SU-DHL-6 (cell line): ENCODE data around the gene CCDC85C.

Experiments used
- H2AFZ ChIP-seq: fragments of 200-600 bp; sonication (generic); 2 replicates; pipeline ENCODE4 v1.6.1; 2014; ENCODE audit warnings: low read depth, mild to moderate bottlenecking, moderate library complexity, mixed read lengths, antibody characterized with exemption, low read length; ENCODE audit not compliant: severe bottlenecking
- H3F3A ChIP-seq: fragments of 200-600 bp; shearing (Covaris generic); 2 replicates; pipeline ENCODE4 v1.6.0; 2016; ENCODE audit warnings: antibody characterized with exemption, mild to moderate bottlenecking; ENCODE audit not compliant: insufficient read depth
- H3K27ac ChIP-seq: fragments of 200-600 bp; sonication (generic); 2 replicates; pipeline ENCODE4 v1.5.1; 2016; ENCODE audit warnings: low read depth, mild to moderate bottlenecking, low read length, moderate library complexity, mixed read lengths
- H3K27me3 ChIP-seq: fragments of 200-600 bp; sonication (generic), shearing (Covaris generic); 2 replicates; pipeline ENCODE4 v1.6.0; 2014; ENCODE audit warnings: mild to moderate bottlenecking, low read length
- H3K36me3 ChIP-seq: fragments of 200-600 bp; sonication (generic); 2 replicates; pipeline ENCODE4 v1.6.1; 2014; ENCODE audit warnings: mild to moderate bottlenecking, low read length, mixed read lengths
- H3K4me2 ChIP-seq: fragments of 300-600, 200-600 bp; shearing (Covaris generic), sonication (generic); 2 replicates; pipeline ENCODE4 v1.6.0; 2014; ENCODE audit warnings: low read length, low read depth, mild to moderate bottlenecking; ENCODE audit not compliant: poor library complexity, severe bottlenecking
- H3K4me3 ChIP-seq: fragments of 200-600 bp; sonication (generic); 2 replicates; pipeline ENCODE4 v1.5.1; 2014; ENCODE audit warnings: antibody characterized with exemption, low read length, mild to moderate bottlenecking, mixed read lengths; ENCODE audit not compliant: insufficient read depth, poor library complexity, severe bottlenecking
- H3K79me2 ChIP-seq: fragments of 200-600 bp; sonication (generic); 2 replicates; pipeline ENCODE4 v1.6.1; 2014; ENCODE audit warnings: mild to moderate bottlenecking, low read length, moderate library complexity; ENCODE audit not compliant: insufficient read depth
- H3K9ac ChIP-seq: fragments of 200-600 bp; sonication (generic); 2 replicates; pipeline ENCODE4 v1.7.0; 2014; ENCODE audit warnings: mild to moderate bottlenecking, low read length
- H3K9me2 ChIP-seq: fragments of 200-600 bp; sonication (generic); replicated peaks from 2 replicates; pipeline ENCODE4 v1.6.1; 2014; ENCODE audit warnings: low read length; ENCODE audit not compliant: insufficient read depth
- H3K9me3 ChIP-seq: fragments of 200-600 bp; sonication (generic); 2 replicates; pipeline ENCODE4 v1.6.1; 2014; ENCODE audit warnings: low read length, mixed read lengths; ENCODE audit not compliant: insufficient read depth
- H4K20me1 ChIP-seq: fragments of 200-600 bp; sonication (generic); 2 replicates; pipeline ENCODE4 v1.6.1; 2014; ENCODE audit warnings: low read depth, mild to moderate bottlenecking, antibody characterized with exemption, low read length, moderate library complexity, mixed read lengths
- EZH2phosphoT487 ChIP-seq: fragments of 200-600 bp; sonication (generic), shearing (Covaris generic); conservative IDR thresholded peaks from 2 replicates; pipeline ENCODE4 v1.6.1; 2018; ENCODE audit warnings: mild to moderate bottlenecking, antibody characterized with exemption, low read length, moderate library complexity, mixed read lengths
- TF ChIP-seq, protein P1 (sequence below): fragments of 200-600 bp; sonication (generic); IDR thresholded peaks from one replicate; pipeline ENCODE4 v1.5.1; 2017; ENCODE audit warnings: antibody characterized with exemption, mild to moderate bottlenecking, low read length, moderate library complexity; ENCODE audit not compliant: insufficient read depth, poor library complexity, severe bottlenecking

Gene CCDC85C

DNA sequence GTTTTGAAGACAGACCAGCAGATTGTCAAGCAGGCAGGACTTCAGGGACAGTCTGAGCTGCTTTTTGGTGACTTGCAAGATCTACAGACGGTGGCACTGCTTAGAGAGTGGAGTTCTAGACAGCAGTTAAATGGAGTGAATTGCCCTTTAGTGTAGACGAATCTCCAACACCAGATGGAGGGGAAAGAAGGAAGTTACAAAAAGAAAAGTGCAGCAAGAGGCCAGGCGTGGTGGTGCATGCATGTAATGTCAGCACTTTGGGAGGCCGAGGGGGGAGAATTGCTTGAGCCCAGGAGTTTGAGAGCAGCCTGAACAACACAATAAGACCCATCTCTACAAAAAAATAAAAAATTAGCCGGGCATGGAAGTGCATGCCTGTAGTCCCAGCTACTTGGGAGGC lies 32.5 kb upstream of the CCDC85C start:
- TF ChIP-seq, protein P1, sequence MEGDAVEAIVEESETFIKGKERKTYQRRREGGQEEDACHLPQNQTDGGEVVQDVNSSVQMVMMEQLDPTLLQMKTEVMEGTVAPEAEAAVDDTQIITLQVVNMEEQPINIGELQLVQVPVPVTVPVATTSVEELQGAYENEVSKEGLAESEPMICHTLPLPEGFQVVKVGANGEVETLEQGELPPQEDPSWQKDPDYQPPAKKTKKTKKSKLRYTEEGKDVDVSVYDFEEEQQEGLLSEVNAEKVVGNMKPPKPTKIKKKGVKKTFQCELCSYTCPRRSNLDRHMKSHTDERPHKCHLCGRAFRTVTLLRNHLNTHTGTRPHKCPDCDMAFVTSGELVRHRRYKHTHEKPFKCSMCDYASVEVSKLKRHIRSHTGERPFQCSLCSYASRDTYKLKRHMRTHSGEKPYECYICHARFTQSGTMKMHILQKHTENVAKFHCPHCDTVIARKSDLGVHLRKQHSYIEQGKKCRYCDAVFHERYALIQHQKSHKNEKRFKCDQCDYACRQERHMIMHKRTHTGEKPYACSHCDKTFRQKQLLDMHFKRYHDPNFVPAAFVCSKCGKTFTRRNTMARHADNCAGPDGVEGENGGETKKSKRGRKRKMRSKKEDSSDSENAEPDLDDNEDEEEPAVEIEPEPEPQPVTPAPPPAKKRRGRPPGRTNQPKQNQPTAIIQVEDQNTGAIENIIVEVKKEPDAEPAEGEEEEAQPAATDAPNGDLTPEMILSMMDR: no peak
- TF ChIP-seq EZH2phosphoT487: no peak

GRCh38 chr14:99635116-99635515 lies 31.1 kb upstream of the CCDC85C start:
- Histone ChIP-seq H3F3A (no peaks in the 10 kb centered on the region), H3K4me3 (no peak overlapping the region), H3K4me2 (no peak overlapping the region), H3K36me3 (no peaks in the 10 kb centered on the region), H4K20me1 (no peaks in the 10 kb centered on the region), H3K9me2 (no peaks in the 10 kb centered on the region), H3K27me3 (no peaks in the 10 kb centered on the region), H3K9me3 (no peaks in the 10 kb centered on the region), H3K9ac (no peak overlapping the region), H2AFZ (no peak overlapping the region), H3K79me2 (no peaks in the 10 kb centered on the region), H3K27ac (no peak overlapping the region)
- no peak for TF ChIP-seq EZH2phosphoT487
- TF ChIP-seq, protein P1: no peak

More for the DNA sequence above, 32.5 kb upstream of the CCDC85C start:
- H3K9ac ChIP-seq: no peak overlapping the region
- H3K27me3 ChIP-seq: no peaks in the 10 kb centered on the region
- no peak overlapping the region for H3K4me2 ChIP-seq
- H3K9me3 ChIP-seq: no peaks in the 10 kb centered on the region
- no peaks in the 10 kb centered on the region for H3K79me2 ChIP-seq
- H3K27ac ChIP-seq: no peak overlapping the region
- no peaks in the 10 kb centered on the region for H4K20me1 ChIP-seq
- H3K9me2 ChIP-seq: no peaks in the 10 kb centered on the region
- H3F3A ChIP-seq: no peaks in the 10 kb centered on the region
- H3K4me3 ChIP-seq: no peak overlapping the region
- H3K36me3 ChIP-seq: no peaks in the 10 kb centered on the region
- no peak overlapping the region for H2AFZ ChIP-seq

DNA sequence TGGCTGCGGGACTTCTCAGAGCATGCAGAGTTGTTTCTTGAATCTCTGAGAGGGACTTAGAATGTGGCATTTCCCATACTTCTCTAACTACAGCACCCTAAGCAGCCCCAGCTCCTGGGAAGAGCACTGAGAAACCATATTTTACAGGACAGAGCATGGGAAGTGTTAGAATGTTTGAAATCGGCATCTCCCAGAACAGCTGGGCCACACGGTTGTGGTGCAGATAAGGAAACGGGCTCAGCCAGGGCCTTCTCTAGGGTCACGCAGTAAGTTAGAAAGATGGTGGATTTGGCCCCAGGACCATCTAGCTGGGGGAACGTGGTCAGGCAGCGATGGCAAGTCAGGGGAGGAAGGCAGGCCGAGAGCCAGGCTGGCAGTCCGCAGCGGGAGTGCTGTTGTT lies 30.4 kb upstream of the CCDC85C start:
- H3K4me2 ChIP-seq: no peak overlapping the region
- H3K27me3 ChIP-seq: no peaks in the 10 kb centered on the region
- H3K27ac ChIP-seq: no peak overlapping the region
- H3K9me3 ChIP-seq: no peaks in the 10 kb centered on the region
- H3K4me3 ChIP-seq: no peak overlapping the region
- no peaks in the 10 kb centered on the region for H3K9me2 ChIP-seq
- no peak overlapping the region for H2AFZ ChIP-seq
- H3K36me3 ChIP-seq: no peaks in the 10 kb centered on the region
- no peaks in the 10 kb centered on the region for H3K79me2 ChIP-seq
- no peak overlapping the region for H3K9ac ChIP-seq
- H3F3A ChIP-seq: no peaks in the 10 kb centered on the region
- TF ChIP-seq, protein P1: no peak
- no peak for TF ChIP-seq EZH2phosphoT487
- H4K20me1 ChIP-seq: no peaks in the 10 kb centered on the region

GRCh38 chr14:99633918-99634317 lies 29.9 kb upstream of the CCDC85C start:
- H3F3A ChIP-seq: no peaks in the 10 kb centered on the region
- H3K27me3 ChIP-seq: no peaks in the 10 kb centered on the region
- no peaks in the 10 kb centered on the region for H4K20me1 ChIP-seq
- H3K9ac ChIP-seq: no peak overlapping the region
- no peak overlapping the region for H3K4me2 ChIP-seq
- H3K79me2 ChIP-seq: no peaks in the 10 kb centered on the region
- H3K27ac ChIP-seq: no peak overlapping the region
- H2AFZ ChIP-seq: no peak overlapping the region
- no peak overlapping the region for H3K4me3 ChIP-seq
- no peaks in the 10 kb centered on the region for H3K9me3 ChIP-seq
- no peaks in the 10 kb centered on the region for H3K9me2 ChIP-seq
- no peak for TF ChIP-seq EZH2phosphoT487
- TF ChIP-seq, protein P1: no peak
- H3K36me3 ChIP-seq: no peaks in the 10 kb centered on the region
